SK-N-SH (cell line): Measurements from ENCODE around the gene ZER1. TPM values are rescaled to one million over a fixed set of nuclear protein-coding genes. Genes with fewer than 3 reads are reported as not detected.

Experiments used
- CTCF ChIA-PET: fragments of 300-600, 350-600 bp; formaldehyde crosslinking; extraction: SDS; loops from one replicate; lab custom pipeline; 2021; lab: Yijun Ruan, JAX
- POLR2A ChIA-PET: fragments of 350-600 bp; sonication (Branson Sonifier 250); formaldehyde crosslinking; extraction: SDS; loops from one replicate; lab custom pipeline; 2020; ENCODE audit warnings: antibody characterized with exemption, inconsistent platforms; lab: Yijun Ruan, JAX
- DNase-seq: peaks from one replicate; pipeline ENCODE4 v3.0.0; 2012
- H2AFZ ChIP-seq: fragments of 200-600 bp; sonication (generic); 2 replicates; pipeline ENCODE4 v1.8.1; 2016; ENCODE audit warnings: antibody characterized with exemption, mild to moderate bottlenecking, low read depth
- H3F3A ChIP-seq: fragments of 200-600 bp; sonication (generic); replicated peaks from 2 replicates; pipeline ENCODE3; 2016; ENCODE audit warnings: antibody characterized with exemption, mild to moderate bottlenecking; ENCODE audit not compliant: insufficient read depth
- H3K27ac ChIP-seq, 2 experiments: fragments of 200-500 bp in 1 of 2; fragments of 200-600 bp in 1 of 2; sonication (Bioruptor generic) in 1 of 2; sonication (generic), shearing (Covaris generic) in 1 of 2; 2 replicates each; pipeline versions ENCODE4 v1.5.1 to v1.6.1; 2014 to 2016; ENCODE audit warnings: low read depth in 2 of 2, inconsistent platforms in 1 of 2, low read length in 1 of 2, mild to moderate bottlenecking in 1 of 2, mixed read lengths in 1 of 2
- H3K27me3 ChIP-seq: fragments of 200-600 bp; sonication (generic), shearing (Covaris generic); 2 replicates; pipeline ENCODE4 v1.6.1; 2016; ENCODE audit warnings: mixed run types; ENCODE audit not compliant: insufficient read depth
- H3K36me3 ChIP-seq, 2 experiments: fragments of 200-500 bp in 1 of 2; fragments of 200-600 bp in 1 of 2; sonication (Bioruptor generic) in 1 of 2; sonication (generic) in 1 of 2; replicated peaks in 1 of 2; 2 replicates each; pipeline versions ENCODE3 to v1.5.1; 2014 to 2016; ENCODE audit warnings: low read length in 1 of 2, mild to moderate bottlenecking in 1 of 2; ENCODE audit not compliant: insufficient read depth in 2 of 2, control insufficient read depth in 1 of 2
- H3K4me1 ChIP-seq, 2 experiments: fragments of 200-500 bp in 1 of 2; fragments of 200-600 bp in 1 of 2; sonication (Bioruptor generic) in 1 of 2; sonication (generic), shearing (Covaris generic) in 1 of 2; 2 replicates each; pipeline versions ENCODE4 v1.5.1 to v1.6.1; 2014 to 2016; ENCODE audit warnings: low read depth in 1 of 2, low read length in 1 of 2, mixed run types in 1 of 2; ENCODE audit not compliant: insufficient read depth in 2 of 2, control insufficient read depth in 1 of 2
- H3K4me2 ChIP-seq: fragments of 200-600 bp; sonication (generic), shearing (Covaris generic); 2 replicates; pipeline ENCODE4 v1.6.1; 2017; ENCODE audit warnings: mixed run types
- H3K4me3 ChIP-seq, 2 experiments: fragments of 200-500 bp in 1 of 2; fragments of 200-600 bp in 1 of 2; sonication (Bioruptor generic) in 1 of 2; sonication (generic), shearing (Covaris generic) in 1 of 2; 2 replicates each; pipeline versions ENCODE4 v1.5.1 to v1.8.1; 2014 to 2016; ENCODE audit warnings: low read depth in 2 of 2, inconsistent platforms in 1 of 2, low read length in 1 of 2, mild to moderate bottlenecking in 1 of 2, mixed read lengths in 1 of 2, moderate library complexity in 1 of 2
- H3K79me2 ChIP-seq: fragments of 200-600 bp; sonication (generic); 2 replicates; pipeline ENCODE4 v1.8.1; 2017; ENCODE audit warnings: mild to moderate bottlenecking; ENCODE audit not compliant: insufficient read depth
- H3K9ac ChIP-seq: fragments of 200-600 bp; sonication (generic); 2 replicates; pipeline ENCODE4 v1.6.1; 2017; ENCODE audit warnings: mixed run types
- H3K9me2 ChIP-seq: fragments of 200-600 bp; sonication (generic); 2 replicates; pipeline ENCODE4 v1.6.1; 2017; ENCODE audit warnings: mixed run types
- H3K9me3 ChIP-seq: fragments of 200-600 bp; sonication (generic); 2 replicates; pipeline ENCODE4 v1.6.1; 2017; ENCODE audit warnings: mixed run types, mild to moderate bottlenecking, moderate library complexity
- H4K20me1 ChIP-seq: fragments of 200-600 bp; sonication (generic); 2 replicates; pipeline ENCODE4 v1.6.1; 2017; ENCODE audit warnings: mild to moderate bottlenecking, mixed run types; ENCODE audit not compliant: insufficient read depth
- CHD2 ChIP-seq: fragments of 150-350 bp; IDR thresholded peaks from 2 replicates; pipeline ENCODE4 v1.6.1; 2018; ENCODE audit warnings: low read length; ENCODE audit not compliant: partially characterized antibody
- FOSL2 ChIP-seq: IDR thresholded peaks from 2 replicates; pipeline ENCODE4 v1.4.0; 2012; ENCODE audit warnings: low read depth, mild to moderate bottlenecking, moderate library complexity, borderline replicate concordance
- FOXM1 ChIP-seq: IDR thresholded peaks from 2 replicates; pipeline ENCODE4 v1.4.0; 2012; ENCODE audit warnings: low read depth, mild to moderate bottlenecking
- GABPA ChIP-seq: IDR thresholded peaks from 2 replicates; pipeline ENCODE4 v1.4.0; 2012; ENCODE audit warnings: low read depth, mild to moderate bottlenecking
- GATA2 ChIP-seq: sonication (generic); formaldehyde crosslinking; IDR thresholded peaks from 2 replicates; pipeline ENCODE4 v1.5.0; 2020; ENCODE audit warnings: mild to moderate bottlenecking, missing genetic modification reagents
- JUND ChIP-seq: IDR thresholded peaks from 2 replicates; pipeline ENCODE4 v1.4.0; 2012
- MEF2A ChIP-seq: IDR thresholded peaks from 2 replicates; pipeline ENCODE4 v1.4.0; 2012; ENCODE audit warnings: low read depth, borderline replicate concordance
- MXI1 ChIP-seq: IDR thresholded peaks from 2 replicates; pipeline ENCODE4 v1.6.1; 2012; ENCODE audit warnings: mild to moderate bottlenecking, low read depth, low read length, improper control_type of control experiment
- NRF1 ChIP-seq: IDR thresholded peaks from 2 replicates; pipeline ENCODE4 v1.6.1; 2012; ENCODE audit warnings: low read depth, mild to moderate bottlenecking, low read length
- RAD21 ChIP-seq: IDR thresholded peaks from 2 replicates; pipeline ENCODE4 v1.6.1; 2012; ENCODE audit warnings: mild to moderate bottlenecking, low read length
- RCOR1 ChIP-seq: fragments of 150-350 bp; IDR thresholded peaks from 2 replicates; pipeline ENCODE4 v1.6.1; 2017; ENCODE audit warnings: antibody characterized with exemption, low read length
- RXRA ChIP-seq: IDR thresholded peaks from 2 replicates; pipeline ENCODE4 v1.4.0; 2012; ENCODE audit warnings: low read depth, mild to moderate bottlenecking, borderline replicate concordance
- SIN3A ChIP-seq: IDR thresholded peaks from 2 replicates; pipeline ENCODE4 v1.6.1; 2012; ENCODE audit warnings: low read depth, mild to moderate bottlenecking, low read length, moderate library complexity, borderline replicate concordance
- SMC3 ChIP-seq: IDR thresholded peaks from 2 replicates; pipeline ENCODE4 v1.6.1; 2012; ENCODE audit warnings: low read depth, low read length, improper control_type of control experiment
- TAF1 ChIP-seq: IDR thresholded peaks from 2 replicates; pipeline ENCODE4 v1.6.1; 2012; ENCODE audit warnings: low read depth, mild to moderate bottlenecking, low read length, moderate library complexity, borderline replicate concordance
- TCF12 ChIP-seq: IDR thresholded peaks from 2 replicates; pipeline ENCODE4 v1.4.0; 2012
- TEAD4 ChIP-seq: IDR thresholded peaks from 2 replicates; pipeline ENCODE4 v1.4.0; 2012; ENCODE audit warnings: mild to moderate bottlenecking, borderline replicate concordance; ENCODE audit not compliant: insufficient read depth
- WGBS: methylation state at CpG from one replicate; pipeline ENCODE4 v1.1.6; 2017; ENCODE audit warnings: low lambda C conversion rate; 5-methylcytosine and 5-hydroxymethylcytosine counted together
- polyA plus RNA-seq, 3 experiments: library from polyadenylated mRNA; depleted of rRNA; stranded (reverse); fragments of >200 nt; gene quantifications; 2 replicates each; pipeline ENCODE4 v1.2.3, GENCODE V29; 2012
- TF ChIP-seq, protein P1 (sequence below): fragments of 150-350 bp; IDR thresholded peaks from 2 replicates; pipeline ENCODE4 v1.6.1; 2016; ENCODE audit warnings: mild to moderate bottlenecking, low read depth, low read length
- TF ChIP-seq, protein P2 (sequence below): IDR thresholded peaks from 2 replicates; pipeline ENCODE4 v1.4.0; 2012; ENCODE audit warnings: low read depth, borderline replicate concordance
- TF ChIP-seq, protein P3 (sequence below): IDR thresholded peaks from 2 replicates; pipeline ENCODE4 v1.6.1; 2012; ENCODE audit warnings: mild to moderate bottlenecking, low read depth, low read length, moderate library complexity
- TF ChIP-seq, protein P4 (sequence below): fragments of 150-350 bp; IDR thresholded peaks from 2 replicates; pipeline ENCODE4 v1.6.1; 2017; ENCODE audit warnings: antibody characterized with exemption, low read length, low read depth, borderline replicate concordance

ZER1 gene
- polyA plus RNA-seq, 1 of the 3 experiments (the other 2 are of a cell fraction) = 30.9 TPM

DNA sequence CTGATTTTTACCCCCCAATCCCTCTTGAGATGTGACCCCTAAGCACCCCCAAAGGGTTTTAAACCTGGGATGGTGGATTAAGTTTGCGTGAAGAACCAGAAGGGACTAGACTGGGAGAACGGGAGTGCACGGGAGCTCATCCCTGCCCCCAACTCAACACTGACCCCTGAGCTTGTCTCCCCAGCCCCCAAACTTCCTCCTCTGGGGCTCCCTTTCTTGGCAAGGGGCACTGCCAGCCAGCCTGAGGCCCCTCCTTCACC is 87.7 kb downstream of the ZER1 start:
- no peak for DNase-seq
- TF ChIP-seq GABPA = no peak
- no peak for TF ChIP-seq RXRA
- no peak for TF ChIP-seq JUND
- TF ChIP-seq MXI1 = no peak
- TF ChIP-seq, protein P1, sequence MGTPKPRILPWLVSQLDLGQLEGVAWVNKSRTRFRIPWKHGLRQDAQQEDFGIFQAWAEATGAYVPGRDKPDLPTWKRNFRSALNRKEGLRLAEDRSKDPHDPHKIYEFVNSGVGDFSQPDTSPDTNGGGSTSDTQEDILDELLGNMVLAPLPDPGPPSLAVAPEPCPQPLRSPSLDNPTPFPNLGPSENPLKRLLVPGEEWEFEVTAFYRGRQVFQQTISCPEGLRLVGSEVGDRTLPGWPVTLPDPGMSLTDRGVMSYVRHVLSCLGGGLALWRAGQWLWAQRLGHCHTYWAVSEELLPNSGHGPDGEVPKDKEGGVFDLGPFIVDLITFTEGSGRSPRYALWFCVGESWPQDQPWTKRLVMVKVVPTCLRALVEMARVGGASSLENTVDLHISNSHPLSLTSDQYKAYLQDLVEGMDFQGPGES = no peak
- TF ChIP-seq, protein P2, sequence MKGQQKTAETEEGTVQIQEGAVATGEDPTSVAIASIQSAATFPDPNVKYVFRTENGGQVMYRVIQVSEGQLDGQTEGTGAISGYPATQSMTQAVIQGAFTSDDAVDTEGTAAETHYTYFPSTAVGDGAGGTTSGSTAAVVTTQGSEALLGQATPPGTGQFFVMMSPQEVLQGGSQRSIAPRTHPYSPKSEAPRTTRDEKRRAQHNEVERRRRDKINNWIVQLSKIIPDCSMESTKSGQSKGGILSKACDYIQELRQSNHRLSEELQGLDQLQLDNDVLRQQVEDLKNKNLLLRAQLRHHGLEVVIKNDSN = no peak
- no peak for TF ChIP-seq GATA2
- no peaks in the 10 kb centered on the region for H3K79me2 ChIP-seq
- no peak overlapping the region for H3K27ac ChIP-seq
- H3K4me1 ChIP-seq = peaks cover 0 to 4% of the 10 kb centered on the region in 2 experiments; a peak in 1 of 4 replicates
- H3K4me2 ChIP-seq = no peak overlapping the region
- H4K20me1 ChIP-seq = no peaks in the 10 kb centered on the region
- no peak overlapping the region for H2AFZ ChIP-seq
- no peak overlapping the region for H3K9ac ChIP-seq
- no peak overlapping the region for H3K4me3 ChIP-seq
- H3F3A ChIP-seq = no peaks in the 10 kb centered on the region
- H3K27me3 ChIP-seq = no peaks in the 10 kb centered on the region
- H3K9me3 ChIP-seq = no peaks in the 10 kb centered on the region
- ChIA-PET POLR2A (no interaction called here), CTCF (no interaction called here)
- 86% methylated on average over 3 of the region's 3 CpGs for WGBS
- no peaks in the 10 kb centered on the region for H3K9me2 ChIP-seq
- H3K36me3 ChIP-seq = no peaks in the 10 kb centered on the region

DNA sequence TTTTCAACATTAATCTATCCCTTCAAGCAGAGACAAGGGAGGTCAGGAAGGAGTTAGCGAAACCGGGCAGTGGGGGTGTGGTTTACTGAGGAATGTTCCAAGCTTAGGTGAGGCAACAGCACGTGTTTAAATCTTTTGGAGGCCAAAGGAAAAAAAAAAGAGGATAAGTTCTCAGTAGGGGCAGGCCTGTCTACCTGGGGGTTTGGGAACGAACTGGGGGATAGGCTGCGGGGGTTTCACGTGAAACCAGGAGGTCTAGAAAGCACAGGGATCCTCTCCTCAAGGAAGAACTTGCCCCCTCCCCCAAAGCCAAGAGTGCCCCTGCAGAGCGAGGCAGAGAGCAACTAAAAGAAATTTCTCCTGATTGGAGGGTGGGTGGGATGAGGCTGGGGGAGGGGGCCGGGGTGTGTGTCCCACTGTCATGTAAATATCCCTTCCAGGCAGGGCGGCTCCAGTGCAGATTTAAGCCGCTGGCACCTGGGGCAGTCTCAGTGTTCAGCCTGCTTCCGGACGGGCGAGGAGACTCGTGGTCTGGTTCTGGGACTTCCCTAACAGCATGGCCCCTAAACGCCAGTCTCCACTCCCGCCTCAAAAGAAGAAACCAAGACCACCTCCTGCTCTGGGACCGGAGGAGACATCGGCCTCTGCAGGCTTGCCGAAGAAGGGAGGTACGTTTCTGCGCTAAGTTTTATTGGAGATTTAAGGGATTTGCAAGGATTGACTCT is 88.2 kb downstream of the ZER1 start:
- 72% methylated on average over 12 of the region's 21 CpGs for WGBS
- Histone ChIP-seq H3K9me2 (no peaks in the 10 kb centered on the region), H3K4me2 (no peak overlapping the region), H3K79me2 (no peaks in the 10 kb centered on the region), H3K4me3 (no peak overlapping the region), H4K20me1 (no peaks in the 10 kb centered on the region), H3K4me1 (peaks cover 0 to 3% of the 10 kb centered on the region in 2 experiments; a peak in 1 of 4 replicates), H3K9me3 (no peaks in the 10 kb centered on the region), H3K27ac (no peak overlapping the region), H3K36me3 (no peaks in the 10 kb centered on the region), H3K27me3 (no peaks in the 10 kb centered on the region), H3F3A (no peaks in the 10 kb centered on the region), H2AFZ (no peak overlapping the region), H3K9ac (no peak overlapping the region)
- ChIA-PET CTCF (no interaction called here), POLR2A (no interaction called here)
- DNase-seq = no peak
- TF ChIP-seq MXI1 (no peak), NRF1 (no peak), JUND (no peak), TEAD4 (no peak), RAD21 (no peak), FOSL2 (no peak), FOXM1 (no peak), RCOR1 (no peak), MEF2A (no peak), TAF1 (no peak), GABPA (no peak), TCF12 (no peak), SMC3 (no peak), GATA2 (no peak), SIN3A (no peak), CHD2 (no peak)
- TF ChIP-seq, protein P3, sequence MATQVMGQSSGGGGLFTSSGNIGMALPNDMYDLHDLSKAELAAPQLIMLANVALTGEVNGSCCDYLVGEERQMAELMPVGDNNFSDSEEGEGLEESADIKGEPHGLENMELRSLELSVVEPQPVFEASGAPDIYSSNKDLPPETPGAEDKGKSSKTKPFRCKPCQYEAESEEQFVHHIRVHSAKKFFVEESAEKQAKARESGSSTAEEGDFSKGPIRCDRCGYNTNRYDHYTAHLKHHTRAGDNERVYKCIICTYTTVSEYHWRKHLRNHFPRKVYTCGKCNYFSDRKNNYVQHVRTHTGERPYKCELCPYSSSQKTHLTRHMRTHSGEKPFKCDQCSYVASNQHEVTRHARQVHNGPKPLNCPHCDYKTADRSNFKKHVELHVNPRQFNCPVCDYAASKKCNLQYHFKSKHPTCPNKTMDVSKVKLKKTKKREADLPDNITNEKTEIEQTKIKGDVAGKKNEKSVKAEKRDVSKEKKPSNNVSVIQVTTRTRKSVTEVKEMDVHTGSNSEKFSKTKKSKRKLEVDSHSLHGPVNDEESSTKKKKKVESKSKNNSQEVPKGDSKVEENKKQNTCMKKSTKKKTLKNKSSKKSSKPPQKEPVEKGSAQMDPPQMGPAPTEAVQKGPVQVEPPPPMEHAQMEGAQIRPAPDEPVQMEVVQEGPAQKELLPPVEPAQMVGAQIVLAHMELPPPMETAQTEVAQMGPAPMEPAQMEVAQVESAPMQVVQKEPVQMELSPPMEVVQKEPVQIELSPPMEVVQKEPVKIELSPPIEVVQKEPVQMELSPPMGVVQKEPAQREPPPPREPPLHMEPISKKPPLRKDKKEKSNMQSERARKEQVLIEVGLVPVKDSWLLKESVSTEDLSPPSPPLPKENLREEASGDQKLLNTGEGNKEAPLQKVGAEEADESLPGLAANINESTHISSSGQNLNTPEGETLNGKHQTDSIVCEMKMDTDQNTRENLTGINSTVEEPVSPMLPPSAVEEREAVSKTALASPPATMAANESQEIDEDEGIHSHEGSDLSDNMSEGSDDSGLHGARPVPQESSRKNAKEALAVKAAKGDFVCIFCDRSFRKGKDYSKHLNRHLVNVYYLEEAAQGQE = no peak
- TF ChIP-seq, protein P4, sequence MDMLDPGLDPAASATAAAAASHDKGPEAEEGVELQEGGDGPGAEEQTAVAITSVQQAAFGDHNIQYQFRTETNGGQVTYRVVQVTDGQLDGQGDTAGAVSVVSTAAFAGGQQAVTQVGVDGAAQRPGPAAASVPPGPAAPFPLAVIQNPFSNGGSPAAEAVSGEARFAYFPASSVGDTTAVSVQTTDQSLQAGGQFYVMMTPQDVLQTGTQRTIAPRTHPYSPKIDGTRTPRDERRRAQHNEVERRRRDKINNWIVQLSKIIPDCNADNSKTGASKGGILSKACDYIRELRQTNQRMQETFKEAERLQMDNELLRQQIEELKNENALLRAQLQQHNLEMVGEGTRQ = no peak
- TF ChIP-seq, protein P1 = no peak
